Measurements from ENCODE around the gene HAL.

HAL gene

DNA sequence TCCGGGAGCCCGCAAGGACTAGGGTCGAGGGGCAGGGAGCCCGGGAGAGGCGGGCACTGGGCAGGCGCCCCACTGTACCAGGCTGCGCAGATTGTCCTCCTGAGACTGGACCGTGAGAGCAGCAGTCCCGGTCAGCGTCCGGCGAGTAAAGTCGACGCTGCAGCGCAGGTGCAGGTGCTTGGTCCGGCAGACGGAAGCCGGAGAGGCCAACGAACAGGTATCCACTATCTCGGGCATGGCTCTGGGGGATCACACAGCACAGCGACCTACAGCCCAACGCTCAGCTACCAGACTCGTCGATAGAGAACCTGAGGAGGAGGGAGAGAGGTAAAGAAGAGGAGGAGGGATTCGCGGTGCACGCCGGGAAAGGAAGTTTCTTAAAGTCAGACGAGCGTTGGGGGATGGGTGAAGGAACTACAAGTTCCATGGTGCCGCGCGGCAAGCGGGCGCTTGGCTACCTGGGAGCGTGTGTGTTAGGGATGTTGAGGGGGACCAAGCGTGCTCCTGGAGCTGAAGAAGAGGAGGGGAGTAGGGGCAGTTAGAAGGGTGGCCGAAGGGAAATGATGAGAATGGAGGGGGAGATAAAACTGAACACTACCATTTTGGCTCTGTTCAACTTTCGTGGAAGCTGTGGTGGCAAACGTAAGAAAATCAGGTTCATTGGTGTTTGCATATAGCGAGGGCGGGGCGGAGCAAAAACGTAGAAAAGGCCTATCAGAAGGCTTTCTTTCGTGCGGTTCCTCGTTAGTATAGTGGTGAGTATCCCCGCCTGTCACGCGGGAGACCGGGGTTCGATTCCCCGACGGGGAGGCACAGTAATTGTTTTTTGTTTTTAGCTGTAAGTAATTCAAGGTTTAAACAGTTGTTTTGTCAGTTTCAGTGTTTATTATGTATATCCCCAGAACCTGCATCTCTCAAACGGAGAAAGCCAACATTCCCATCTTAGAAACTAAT lies 39.4 kb upstream of the HAL start, which contains the start of gene LTA4H (continued):
- no peak for TF ChIP-seq CSDC2 (CRISPR knock-in tag; IDR thresholded peaks at IDR 0.05)

DNA sequence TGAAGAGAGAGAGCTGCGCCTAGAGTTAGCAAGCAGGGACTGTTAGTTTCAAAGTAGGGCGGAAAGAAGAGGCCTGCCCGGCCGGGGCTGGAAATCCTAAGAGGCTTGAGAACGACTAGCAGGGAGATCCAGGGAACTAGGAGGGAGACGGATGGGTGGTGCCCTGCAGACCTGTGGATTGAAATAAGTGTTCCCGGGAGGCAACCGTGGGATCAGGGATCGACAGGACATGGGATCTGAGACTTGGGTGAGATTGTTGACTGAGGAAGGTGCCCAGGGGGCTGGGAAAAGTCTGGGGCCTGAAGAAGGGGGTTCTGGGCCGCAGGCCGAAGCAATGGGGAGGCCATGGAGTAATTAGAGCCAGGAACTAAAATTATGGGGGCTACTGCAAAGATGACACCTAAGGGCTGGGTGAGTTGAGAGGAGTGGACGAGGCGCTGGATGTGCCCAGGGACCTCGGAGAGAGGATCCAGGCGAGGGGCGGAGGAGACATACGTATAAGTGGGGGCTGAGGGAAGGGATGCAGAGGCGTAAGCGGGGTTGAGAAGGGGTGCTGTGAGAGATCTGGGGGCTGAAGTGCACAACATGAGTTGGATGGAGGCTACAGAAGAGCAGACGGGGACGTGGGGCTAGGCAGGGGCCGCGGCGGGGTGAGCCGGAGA lies 38.6 kb upstream of the HAL start:
- no peak for TF ChIP-seq RARB (CRISPR knock-in tag; IDR thresholded peaks at IDR 0.05)
- TF ChIP-seq ESRRG (CRISPR knock-in tag; IDR thresholded peaks at IDR 0.05) = no peak
- TF ChIP-seq, protein P1, sequence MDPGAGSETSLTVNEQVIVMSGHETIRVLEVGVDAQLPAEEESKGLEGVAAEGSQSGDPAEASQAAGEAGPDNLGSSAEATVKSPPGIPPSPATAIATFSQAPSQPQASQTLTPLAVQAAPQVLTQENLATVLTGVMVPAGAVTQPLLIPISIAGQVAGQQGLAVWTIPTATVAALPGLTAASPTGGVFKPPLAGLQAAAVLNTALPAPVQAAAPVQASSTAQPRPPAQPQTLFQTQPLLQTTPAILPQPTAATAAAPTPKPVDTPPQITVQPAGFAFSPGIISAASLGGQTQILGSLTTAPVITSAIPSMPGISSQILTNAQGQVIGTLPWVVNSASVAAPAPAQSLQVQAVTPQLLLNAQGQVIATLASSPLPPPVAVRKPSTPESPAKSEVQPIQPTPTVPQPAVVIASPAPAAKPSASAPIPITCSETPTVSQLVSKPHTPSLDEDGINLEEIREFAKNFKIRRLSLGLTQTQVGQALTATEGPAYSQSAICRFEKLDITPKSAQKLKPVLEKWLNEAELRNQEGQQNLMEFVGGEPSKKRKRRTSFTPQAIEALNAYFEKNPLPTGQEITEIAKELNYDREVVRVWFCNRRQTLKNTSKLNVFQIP (CRISPR knock-in tag; IDR thresholded peaks at IDR 0.05; ENCODE audit: borderline replicate concordance, low read depth) = no peak
- TF ChIP-seq CSDC2 (CRISPR knock-in tag; IDR thresholded peaks at IDR 0.05) = no peak
- no peak for TF ChIP-seq ZC3H10 (CRISPR knock-in tag; IDR thresholded peaks at IDR 0.05)
- TF ChIP-seq ARNTL (CRISPR knock-in tag; IDR thresholded peaks at IDR 0.05; ENCODE audit: borderline replicate concordance, low read depth) = no peak
- TF ChIP-seq ZNF8 (CRISPR knock-in tag; IDR thresholded peaks at IDR 0.05) = no peak
- TF ChIP-seq ZNF70 (CRISPR knock-in tag; IDR thresholded peaks at IDR 0.05) = no peak
- no peak for TF ChIP-seq GLIS3 (CRISPR knock-in tag; IDR thresholded peaks at IDR 0.05)
- no peak for TF ChIP-seq PPARA (CRISPR knock-in tag; IDR thresholded peaks at IDR 0.05; ENCODE audit: borderline replicate concordance)
- no peak for TF ChIP-seq ISL1 (CRISPR knock-in tag; IDR thresholded peaks at IDR 0.05)
- no peak for TF ChIP-seq TOX (CRISPR knock-in tag; IDR thresholded peaks at IDR 0.05; ENCODE audit: borderline replicate concordance)
- TF ChIP-seq ZFP30 (CRISPR knock-in tag; IDR thresholded peaks at IDR 0.05) = no peak
- no peak for TF ChIP-seq TCF4 (CRISPR knock-in tag; IDR thresholded peaks at IDR 0.05; ENCODE audit: borderline replicate concordance)
- ATAC-seq = peak; percentile 60

DNA sequence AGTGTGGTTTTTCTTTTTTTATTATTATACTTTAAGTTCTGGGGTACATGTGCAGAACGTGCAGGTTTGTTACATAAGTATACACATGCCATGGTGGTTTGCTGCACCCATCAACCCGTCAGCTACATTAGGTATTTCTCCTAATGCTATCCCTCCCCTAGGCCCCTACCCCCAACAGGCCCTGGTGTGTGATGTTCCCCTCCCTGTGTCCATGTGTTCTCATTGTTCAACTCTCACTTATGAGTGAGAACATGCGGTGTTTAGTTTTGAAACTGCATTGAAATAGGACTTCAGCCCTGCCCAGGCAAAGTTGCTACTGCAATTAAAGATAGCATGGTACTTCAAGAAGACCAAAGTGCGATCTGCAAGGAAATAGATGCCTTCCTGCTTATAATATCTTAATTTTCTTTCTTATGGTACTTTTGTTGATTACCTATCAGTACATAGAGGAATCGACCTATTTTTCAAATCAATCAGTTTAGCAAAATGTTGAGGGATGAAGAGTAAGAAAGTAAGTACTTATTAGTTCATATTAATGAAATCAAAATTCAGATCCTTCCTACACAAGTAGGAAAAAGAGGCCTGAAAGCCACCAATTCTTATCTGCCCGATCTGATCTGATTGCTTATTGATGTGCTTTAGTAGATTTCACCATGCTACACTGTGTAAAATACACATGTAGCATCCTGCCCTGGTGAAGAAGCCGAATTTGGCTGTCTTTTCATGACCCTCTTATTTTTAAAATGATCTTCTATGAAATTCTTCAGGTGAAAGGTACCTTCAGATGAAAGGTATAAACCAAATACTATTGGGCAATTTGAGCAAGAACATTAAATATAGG lies 37.6 kb upstream of the HAL start:
- TF ChIP-seq GLIS3 (CRISPR knock-in tag; IDR thresholded peaks at IDR 0.05) (no peak), TOX (CRISPR knock-in tag; IDR thresholded peaks at IDR 0.05; ENCODE audit: borderline replicate concordance) (no peak), SNAI2 (CRISPR knock-in tag; IDR thresholded peaks at IDR 0.05) (no peak), OSR1 (CRISPR knock-in tag; IDR thresholded peaks at IDR 0.05) (no peak), ZNF565 (CRISPR knock-in tag; conservative IDR thresholded peaks at IDR 0.05; ENCODE audit: low read depth) (no peak), ZFP30 (CRISPR knock-in tag; IDR thresholded peaks at IDR 0.05) (no peak), TCF4 (CRISPR knock-in tag; IDR thresholded peaks at IDR 0.05; ENCODE audit: borderline replicate concordance) (no peak), ZFP3 (CRISPR knock-in tag; IDR thresholded peaks at IDR 0.05) (no peak), ZNF70 (CRISPR knock-in tag; IDR thresholded peaks at IDR 0.05) (no peak), PPARA (CRISPR knock-in tag; IDR thresholded peaks at IDR 0.05; ENCODE audit: borderline replicate concordance) (no peak), RARB (CRISPR knock-in tag; IDR thresholded peaks at IDR 0.05) (no peak), ZC3H10 (CRISPR knock-in tag; IDR thresholded peaks at IDR 0.05) (no peak), ESRRG (CRISPR knock-in tag; IDR thresholded peaks at IDR 0.05) (no peak), ISL1 (CRISPR knock-in tag; IDR thresholded peaks at IDR 0.05) (no peak), BACH2 (CRISPR knock-in tag; IDR thresholded peaks at IDR 0.05; ENCODE audit: borderline replicate concordance) (no peak)
- TF ChIP-seq, protein P2, sequence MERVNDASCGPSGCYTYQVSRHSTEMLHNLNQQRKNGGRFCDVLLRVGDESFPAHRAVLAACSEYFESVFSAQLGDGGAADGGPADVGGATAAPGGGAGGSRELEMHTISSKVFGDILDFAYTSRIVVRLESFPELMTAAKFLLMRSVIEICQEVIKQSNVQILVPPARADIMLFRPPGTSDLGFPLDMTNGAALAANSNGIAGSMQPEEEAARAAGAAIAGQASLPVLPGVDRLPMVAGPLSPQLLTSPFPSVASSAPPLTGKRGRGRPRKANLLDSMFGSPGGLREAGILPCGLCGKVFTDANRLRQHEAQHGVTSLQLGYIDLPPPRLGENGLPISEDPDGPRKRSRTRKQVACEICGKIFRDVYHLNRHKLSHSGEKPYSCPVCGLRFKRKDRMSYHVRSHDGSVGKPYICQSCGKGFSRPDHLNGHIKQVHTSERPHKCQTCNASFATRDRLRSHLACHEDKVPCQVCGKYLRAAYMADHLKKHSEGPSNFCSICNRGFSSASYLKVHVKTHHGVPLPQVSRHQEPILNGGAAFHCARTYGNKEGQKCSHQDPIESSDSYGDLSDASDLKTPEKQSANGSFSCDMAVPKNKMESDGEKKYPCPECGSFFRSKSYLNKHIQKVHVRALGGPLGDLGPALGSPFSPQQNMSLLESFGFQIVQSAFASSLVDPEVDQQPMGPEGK (CRISPR knock-in tag; IDR thresholded peaks at IDR 0.05; ENCODE audit: borderline replicate concordance) = no peak
- TF ChIP-seq, protein P1 (CRISPR knock-in tag; IDR thresholded peaks at IDR 0.05; ENCODE audit: borderline replicate concordance, low read depth) = no peak
- TF ChIP-seq, protein P3, sequence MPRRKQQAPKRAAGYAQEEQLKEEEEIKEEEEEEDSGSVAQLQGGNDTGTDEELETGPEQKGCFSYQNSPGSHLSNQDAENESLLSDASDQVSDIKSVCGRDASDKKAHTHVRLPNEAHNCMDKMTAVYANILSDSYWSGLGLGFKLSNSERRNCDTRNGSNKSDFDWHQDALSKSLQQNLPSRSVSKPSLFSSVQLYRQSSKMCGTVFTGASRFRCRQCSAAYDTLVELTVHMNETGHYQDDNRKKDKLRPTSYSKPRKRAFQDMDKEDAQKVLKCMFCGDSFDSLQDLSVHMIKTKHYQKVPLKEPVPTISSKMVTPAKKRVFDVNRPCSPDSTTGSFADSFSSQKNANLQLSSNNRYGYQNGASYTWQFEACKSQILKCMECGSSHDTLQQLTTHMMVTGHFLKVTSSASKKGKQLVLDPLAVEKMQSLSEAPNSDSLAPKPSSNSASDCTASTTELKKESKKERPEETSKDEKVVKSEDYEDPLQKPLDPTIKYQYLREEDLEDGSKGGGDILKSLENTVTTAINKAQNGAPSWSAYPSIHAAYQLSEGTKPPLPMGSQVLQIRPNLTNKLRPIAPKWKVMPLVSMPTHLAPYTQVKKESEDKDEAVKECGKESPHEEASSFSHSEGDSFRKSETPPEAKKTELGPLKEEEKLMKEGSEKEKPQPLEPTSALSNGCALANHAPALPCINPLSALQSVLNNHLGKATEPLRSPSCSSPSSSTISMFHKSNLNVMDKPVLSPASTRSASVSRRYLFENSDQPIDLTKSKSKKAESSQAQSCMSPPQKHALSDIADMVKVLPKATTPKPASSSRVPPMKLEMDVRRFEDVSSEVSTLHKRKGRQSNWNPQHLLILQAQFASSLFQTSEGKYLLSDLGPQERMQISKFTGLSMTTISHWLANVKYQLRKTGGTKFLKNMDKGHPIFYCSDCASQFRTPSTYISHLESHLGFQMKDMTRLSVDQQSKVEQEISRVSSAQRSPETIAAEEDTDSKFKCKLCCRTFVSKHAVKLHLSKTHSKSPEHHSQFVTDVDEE (CRISPR knock-in tag; IDR thresholded peaks at IDR 0.05) = no peak
- TF ChIP-seq, protein P4, sequence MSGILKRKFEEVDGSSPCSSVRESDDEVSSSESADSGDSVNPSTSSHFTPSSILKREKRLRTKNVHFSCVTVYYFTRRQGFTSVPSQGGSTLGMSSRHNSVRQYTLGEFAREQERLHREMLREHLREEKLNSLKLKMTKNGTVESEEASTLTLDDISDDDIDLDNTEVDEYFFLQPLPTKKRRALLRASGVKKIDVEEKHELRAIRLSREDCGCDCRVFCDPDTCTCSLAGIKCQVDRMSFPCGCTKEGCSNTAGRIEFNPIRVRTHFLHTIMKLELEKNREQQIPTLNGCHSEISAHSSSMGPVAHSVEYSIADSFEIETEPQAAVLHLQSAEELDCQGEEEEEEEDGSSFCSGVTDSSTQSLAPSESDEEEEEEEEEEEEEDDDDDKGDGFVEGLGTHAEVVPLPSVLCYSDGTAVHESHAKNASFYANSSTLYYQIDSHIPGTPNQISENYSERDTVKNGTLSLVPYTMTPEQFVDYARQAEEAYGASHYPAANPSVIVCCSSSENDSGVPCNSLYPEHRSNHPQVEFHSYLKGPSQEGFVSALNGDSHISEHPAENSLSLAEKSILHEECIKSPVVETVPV (CRISPR knock-in tag; IDR thresholded peaks at IDR 0.05) = no peak
- TF ChIP-seq, protein P5, sequence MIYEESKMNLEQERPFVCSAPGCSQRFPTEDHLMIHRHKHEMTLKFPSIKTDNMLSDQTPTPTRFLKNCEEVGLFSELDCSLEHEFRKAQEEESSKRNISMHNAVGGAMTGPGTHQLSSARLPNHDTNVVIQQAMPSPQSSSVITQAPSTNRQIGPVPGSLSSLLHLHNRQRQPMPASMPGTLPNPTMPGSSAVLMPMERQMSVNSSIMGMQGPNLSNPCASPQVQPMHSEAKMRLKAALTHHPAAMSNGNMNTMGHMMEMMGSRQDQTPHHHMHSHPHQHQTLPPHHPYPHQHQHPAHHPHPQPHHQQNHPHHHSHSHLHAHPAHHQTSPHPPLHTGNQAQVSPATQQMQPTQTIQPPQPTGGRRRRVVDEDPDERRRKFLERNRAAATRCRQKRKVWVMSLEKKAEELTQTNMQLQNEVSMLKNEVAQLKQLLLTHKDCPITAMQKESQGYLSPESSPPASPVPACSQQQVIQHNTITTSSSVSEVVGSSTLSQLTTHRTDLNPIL (CRISPR knock-in tag; IDR thresholded peaks at IDR 0.05; ENCODE audit: low read depth) = no peak
- ATAC-seq = no peak

All from SK-N-SH treated with all-trans-retinoic acid at 6 μM for 48 hours (cell line).